Measurements from ENCODE around the gene LRRIQ3. TPM values are rescaled to one million over a fixed set of nuclear protein-coding genes. Genes with fewer than 3 reads are reported as not detected.

LRRIQ3 gene
- total and polyA plus RNA-seq, 9 of the 15 experiments (the other 6 are each of a cell fraction or from before 2014, with no cell fraction given), result 0.27 to 2.8 (median 1.7) TPM

GRCh38 chr1:74162333-74162732, 35.6 kb downstream of the LRRIQ3 start:
- Histone ChIP-seq H2AFZ (ENCODE audit: low read depth, low read length) (no peak overlapping the region), H3K9me3 (replicated peaks; ENCODE audit: control insufficient read depth, insufficient read depth, low read depth, low read length) (no peaks in the 10 kb centered on the region), H3K27me3 (ENCODE audit: control insufficient read depth in 2 of 2, insufficient read depth in 2 of 2, low read length in 2 of 2) (no peaks in the 10 kb centered on the region), H3K9ac (ENCODE audit: insufficient read depth in 1 of 2, low read depth in 2 of 2, low read length in 2 of 2) (no peak overlapping the region), H3K79me2 (ENCODE audit: control insufficient read depth, insufficient read depth, low read length) (no peaks in the 10 kb centered on the region), H3K4me1 (replicated peaks in 1 of 2; ENCODE audit: control insufficient read depth in 2 of 2, insufficient read depth in 2 of 2, low read length in 2 of 2) (no peaks in the 10 kb centered on the region), H3K4me3 (no peak overlapping the region), H3K36me3 (ENCODE audit: control insufficient read depth, insufficient read depth, low read length) (no peaks in the 10 kb centered on the region), H4K20me1 (replicated peaks; ENCODE audit: control insufficient read depth, insufficient read depth, low read length) (no peaks in the 10 kb centered on the region), H3K27ac (ENCODE audit: extremely low read depth, low read depth, low read length) (no peak overlapping the region), H3K4me2 (ENCODE audit: insufficient read depth, low read length) (no peak overlapping the region), H3K9me1 (ENCODE audit: control insufficient read depth, insufficient read depth, low read length) (no peaks in the 10 kb centered on the region)
- DNase-seq (ENCODE audit: extremely low read depth in 1 of 4, low spot score in 3 of 4), result no peak
- 0% methylated on average over 5 of the region's 5 CpGs for WGBS (ENCODE audit: insufficient coverage, low coverage, missing lambda C conversion rate)
- intact Hi-C loops (cut with micrococcal nuclease) (no loop called here), in situ Hi-C loops (cut with MboI) (no loop called here)
- ChIA-PET POLR2A (no interaction called here), CTCF (ENCODE audit: low intra/inter-chr PET ratio) (no interaction called here)
- TF ChIP-seq ASH1L (IDR thresholded peaks at IDR 0.05; ENCODE audit: borderline replicate concordance, low read depth, partially characterized antibody), result no peak
- no peak for TF ChIP-seq IRF2 (CRISPR knock-in tag; IDR thresholded peaks at IDR 0.05)
- TF ChIP-seq PHF20 (IDR thresholded peaks at IDR 0.05; ENCODE audit: partially characterized antibody), result no peak
- no peak for TF ChIP-seq NFIX (CRISPR knock-in tag; IDR thresholded peaks at IDR 0.05; ENCODE audit: low read depth)
- TF ChIP-seq RUNX1 (IDR thresholded peaks at IDR 0.05; ENCODE audit: low read depth), result no peak
- no peak for TF ChIP-seq NFIC (IDR thresholded peaks at IDR 0.05)
- TF ChIP-seq PTTG1 (tag; IDR thresholded peaks at IDR 0.05; ENCODE audit: low read depth), result no peak
- TF ChIP-seq ZZZ3 (IDR thresholded peaks at IDR 0.05), result no peak
- TF ChIP-seq HMBOX1 (IDR thresholded peaks at IDR 0.05), result no peak
- no peak for TF ChIP-seq BCL6 (CRISPR knock-in tag; IDR thresholded peaks at IDR 0.05)
- no peak for TF ChIP-seq ZNF133 (CRISPR knock-in tag; IDR thresholded peaks at IDR 0.05)
- TF ChIP-seq COPS2 (conservative IDR thresholded peaks at IDR 0.05), result no peak
- TF ChIP-seq HES1 (IDR thresholded peaks at IDR 0.05; ENCODE audit: low read depth), result no peak
- TF ChIP-seq NFE2L1 (tag; IDR thresholded peaks at IDR 0.05; ENCODE audit: borderline replicate concordance, low read depth), result no peak
- no peak for ATAC-seq
- no peak for FAIRE-seq
- BruUV-seq (replicated peaks), result no TSS peak
